ENCODE measurements around the gene AJAP1. TPM values are rescaled to one million over a fixed set of nuclear protein-coding genes. Genes with fewer than 3 reads are reported as not detected.

Gene AJAP1
- total and polyA plus RNA-seq, 2 of the 8 experiments (the other 6 are each of a cell fraction or from before 2014, with no cell fraction given), result 1.9 to 6.2 TPM

- no peak for TF ChIP-seq RNF2 (IDR thresholded peaks at IDR 0.05; ENCODE audit: borderline replicate concordance, low read depth, low read length, missing control alignments, poor library complexity, severe bottlenecking)
- no peak for TF ChIP-seq JUND (IDR thresholded peaks at IDR 0.05; ENCODE audit: low read length)
- TF ChIP-seq KDM5A (IDR thresholded peaks at IDR 0.05; ENCODE audit: low read length), result no peak
- no peak for TF ChIP-seq TAF7 (optimal IDR thresholded peaks at IDR 0.05; ENCODE audit: borderline replicate concordance, low read depth, low read length)
- TF ChIP-seq GTF2F1 (IDR thresholded peaks at IDR 0.05; ENCODE audit: borderline replicate concordance, low read depth, low read length), result no peak
Observed at GRCh38 chr1:4755864-4756504, 101.6 kb downstream of the AJAP1 start (continued).

All from H1 (cell line).